Activated CD4-positive, alpha-beta T cell treated with anti-CD3 and anti-CD28 coated beads, Interleukin-2, amount 10 ng/mL, durations not matched to agents 24 days and 14 days (primary cell): ENCODE data around the gene NKX6-1. TPM values are rescaled to one million over a fixed set of nuclear protein-coding genes. Genes with fewer than 3 reads are reported as not detected.

Experiments used
- DNase-seq: peaks from one replicate; pipeline ENCODE4 v3.0.0; 2022
- H3K27ac Mint-ChIP-seq: one replicate; pipeline ENCODE4 v1.8.0; 2022; ENCODE audit warnings: mild to moderate bottlenecking, mixed read lengths
- H3K27me3 Mint-ChIP-seq: one replicate; pipeline ENCODE4 v1.8.0; 2022; ENCODE audit warnings: mixed read lengths
- H3K36me3 Mint-ChIP-seq: one replicate; pipeline ENCODE4 v1.8.0; 2022; ENCODE audit warnings: low read depth, mild to moderate bottlenecking, mixed read lengths
- H3K4me1 Mint-ChIP-seq: one replicate; pipeline ENCODE4 v1.8.0; 2021; ENCODE audit warnings: mixed read lengths
- H3K4me3 Mint-ChIP-seq: one replicate; pipeline ENCODE4 v1.8.0; 2022; ENCODE audit warnings: mild to moderate bottlenecking, moderate library complexity, mixed read lengths
- H3K9me3 Mint-ChIP-seq: one replicate; pipeline ENCODE4 v1.8.0; 2021; ENCODE audit warnings: mixed read lengths
- intact Hi-C: fragments of 100-400 bp; cut with micrococcal nuclease; formaldehyde crosslinking; loops from one replicate; pipeline ENCODE4 v1.15.1; 2023
- total RNA-seq: library from RNA; stranded (reverse); gene quantifications from 2 replicates; pipeline ENCODE4 v1.2.3, GENCODE V29; 2022

The NKX6-1 gene
- total RNA-seq = not detected in 2 replicates

DNA sequence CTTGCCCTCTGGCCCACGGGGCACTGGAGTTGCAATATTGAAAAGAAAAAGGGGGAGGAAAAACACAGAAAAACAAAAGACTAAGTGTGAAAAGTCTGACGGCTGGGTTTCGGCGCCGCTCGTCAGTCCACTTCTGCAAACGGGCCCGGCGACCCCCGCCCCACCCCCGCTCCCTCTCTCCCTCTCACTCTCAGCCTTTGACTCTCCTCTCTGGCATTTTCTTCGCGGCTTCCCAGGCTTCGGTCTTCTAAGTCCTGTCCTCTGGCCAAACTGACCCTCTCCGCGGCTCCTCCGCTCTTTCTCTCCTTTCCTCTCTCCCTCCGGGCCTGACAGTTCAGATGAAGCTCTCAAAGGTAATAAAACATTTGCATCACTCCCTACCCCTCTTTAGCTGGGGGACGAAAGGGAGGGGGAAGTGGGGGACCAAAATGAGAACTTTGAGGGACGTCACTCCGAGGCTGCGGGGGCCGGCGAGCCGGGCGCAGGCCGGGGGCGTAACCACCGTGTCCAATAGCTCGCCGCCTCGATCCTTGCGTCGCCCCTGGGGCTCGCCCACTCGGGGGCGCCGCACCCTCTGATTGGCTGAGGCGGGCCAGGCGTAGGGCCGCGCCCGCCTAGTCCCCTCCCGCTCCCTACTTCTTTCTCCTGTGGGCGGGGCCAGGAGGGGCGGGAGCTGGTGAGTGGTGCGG is at the start of gene NKX6-1:
TSS of gene NKX6-1 (minus strand) at position 358 of the 689 bp plus-strand sequence. CDS start 1,064 bp downstream, outside the sequence.
- intact Hi-C loops = loop anchor here (1.0 to 5.0 kb wide), 2 partner anchors 18 to 468 kb away; partner anchors contain the start of gene WDFY3
- Mint-ChIP-seq H3K4me3 (peak within 1 kb of the TSS; percentile 72), H3K4me1 (peaks cover 11% of the 10 kb centered on the region), H3K27me3 (peaks cover 86% of the 10 kb centered on the region), H3K27ac (peak within 1 kb of the TSS; percentile 81), H3K36me3 (peaks cover 7% of the 10 kb centered on the region), H3K9me3 (peaks cover 13% of the 10 kb centered on the region)
- no peak for DNase-seq

- no peak overlapping the region for H3K4me3 Mint-ChIP-seq
- DNase-seq = no peak
- H3K9me3 Mint-ChIP-seq = no peaks in the 10 kb centered on the region
- no peaks in the 10 kb centered on the region for H3K36me3 Mint-ChIP-seq
- no peaks in the 10 kb centered on the region for H3K27me3 Mint-ChIP-seq
- no peaks in the 10 kb centered on the region for H3K4me1 Mint-ChIP-seq
- intact Hi-C loops = no loop called here
- no peak overlapping the region for H3K27ac Mint-ChIP-seq
These were observed 48.1 kb upstream of the NKX6-1 start for GRCh38 chr4:84547211-84547610.

DNA sequence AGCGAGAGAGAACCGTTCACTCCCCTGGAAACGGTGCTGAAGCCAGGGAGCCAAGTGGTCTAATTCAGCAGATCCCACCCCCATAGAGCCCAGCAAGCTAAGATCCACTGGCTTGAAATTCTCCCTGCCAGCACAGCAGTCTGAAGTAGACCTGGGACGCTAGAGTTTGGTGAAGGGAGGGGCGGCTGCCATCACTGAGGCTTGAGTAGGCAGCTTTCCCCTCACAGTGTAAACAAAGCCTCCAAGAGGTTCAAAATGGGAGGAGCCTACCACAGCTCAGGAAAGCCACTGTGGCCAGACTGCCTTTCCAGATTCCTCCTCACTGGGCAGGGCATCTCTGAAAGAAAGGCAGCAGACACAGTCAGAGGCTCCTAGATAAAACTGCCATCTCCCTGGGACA is 46.0 kb upstream of the NKX6-1 start:
- Mint-ChIP-seq H3K4me1 (no peaks in the 10 kb centered on the region), H3K36me3 (no peaks in the 10 kb centered on the region), H3K27me3 (no peaks in the 10 kb centered on the region), H3K27ac (no peak overlapping the region), H3K4me3 (no peak overlapping the region), H3K9me3 (no peaks in the 10 kb centered on the region)
- intact Hi-C loops = no loop called here
- DNase-seq = no peak

GRCh38 chr4:84535901-84536300 is 36.8 kb upstream of the NKX6-1 start:
- Mint-ChIP-seq H3K4me1 (no peaks in the 10 kb centered on the region), H3K27me3 (peaks cover 6% of the 10 kb centered on the region), H3K36me3 (no peaks in the 10 kb centered on the region), H3K9me3 (no peaks in the 10 kb centered on the region), H3K4me3 (no peak overlapping the region), H3K27ac (no peak overlapping the region)
- DNase-seq = no peak
- intact Hi-C loops = no loop called here

DNA sequence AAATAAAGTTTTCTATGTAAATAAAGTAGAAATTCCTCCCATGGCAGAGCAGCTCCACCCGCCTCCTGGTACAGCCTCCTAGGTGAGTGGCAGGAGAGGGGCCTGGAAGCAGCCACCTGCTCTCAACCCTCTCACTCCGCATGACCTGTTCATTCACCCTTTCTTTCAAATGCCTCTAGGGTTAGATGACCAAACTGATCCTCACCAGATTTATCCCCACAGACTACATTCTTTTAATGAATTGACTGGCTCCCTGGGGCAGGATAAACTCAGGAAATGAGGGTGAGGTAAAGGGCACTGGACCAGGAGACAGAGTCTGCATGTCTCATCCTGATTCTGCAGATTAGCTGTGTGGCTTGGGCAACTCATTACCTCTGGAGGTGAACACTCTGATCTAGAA is 32.6 kb upstream of the NKX6-1 start:
- intact Hi-C loops = no loop called here
- no peak overlapping the region for H3K27ac Mint-ChIP-seq

GRCh38 chr4:84530871-84531270 is 31.8 kb upstream of the NKX6-1 start:
- Mint-ChIP-seq H3K4me1 (no peaks in the 10 kb centered on the region), H3K27me3 (peaks cover 9% of the 10 kb centered on the region), H3K36me3 (no peaks in the 10 kb centered on the region), H3K27ac (no peak overlapping the region), H3K4me3 (no peak overlapping the region), H3K9me3 (no peaks in the 10 kb centered on the region)
- intact Hi-C loops = no loop called here
- no peak for DNase-seq

More for the DNA sequence above, 32.6 kb upstream of the NKX6-1 start:
- no peak overlapping the region for H3K4me3 Mint-ChIP-seq
- no peaks in the 10 kb centered on the region for H3K4me1 Mint-ChIP-seq
- no peak for DNase-seq
- no peaks in the 10 kb centered on the region for H3K36me3 Mint-ChIP-seq
- H3K9me3 Mint-ChIP-seq = no peaks in the 10 kb centered on the region
- H3K27me3 Mint-ChIP-seq = peaks cover 9% of the 10 kb centered on the region

GRCh38 chr4:84530454-84530853 is 31.4 kb upstream of the NKX6-1 start:
- H3K27ac Mint-ChIP-seq = no peak overlapping the region
- no peak overlapping the region for H3K4me3 Mint-ChIP-seq
- no peaks in the 10 kb centered on the region for H3K9me3 Mint-ChIP-seq
- H3K4me1 Mint-ChIP-seq = no peaks in the 10 kb centered on the region
- no peak for DNase-seq
- intact Hi-C loops = no loop called here
- peaks cover 9% of the 10 kb centered on the region for H3K27me3 Mint-ChIP-seq
- H3K36me3 Mint-ChIP-seq = no peaks in the 10 kb centered on the region

DNA sequence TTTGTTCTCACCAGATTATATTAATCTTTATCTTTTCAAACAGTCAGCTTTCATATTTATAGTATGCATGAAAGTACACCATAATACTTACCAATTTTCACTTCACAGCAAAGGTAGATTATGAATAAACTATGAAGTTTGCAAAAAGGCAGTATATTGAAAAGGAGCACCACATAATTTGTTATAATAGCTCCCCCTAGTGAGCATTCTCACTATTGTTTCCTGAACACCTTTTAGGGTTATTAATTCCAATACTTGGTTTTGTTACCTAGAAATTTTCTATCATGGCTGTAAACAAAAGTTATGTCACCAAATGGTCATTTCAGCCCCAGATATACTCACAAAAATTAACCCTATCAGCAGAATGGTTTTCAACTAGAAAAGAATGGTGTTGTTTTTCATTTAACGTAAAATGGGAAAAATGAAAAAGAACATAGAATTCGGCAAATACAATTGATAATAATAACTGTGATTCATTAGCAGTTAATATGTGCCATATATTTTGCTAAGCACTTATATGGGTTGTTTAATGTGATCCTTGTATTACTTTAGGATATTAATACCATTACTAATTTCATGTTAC is 30.2 kb upstream of the NKX6-1 start:
- Mint-ChIP-seq H3K4me3 (no peak overlapping the region), H3K36me3 (no peaks in the 10 kb centered on the region), H3K4me1 (no peaks in the 10 kb centered on the region), H3K9me3 (no peaks in the 10 kb centered on the region), H3K27ac (no peak overlapping the region), H3K27me3 (peaks cover 7% of the 10 kb centered on the region)
- intact Hi-C loops = no loop called here
- DNase-seq = no peak

GRCh38 chr4:84527391-84527790 is 28.3 kb upstream of the NKX6-1 start:
- no peak for DNase-seq
- intact Hi-C loops = no loop called here

GRCh38 chr4:84515075-84515474 is 16.0 kb upstream of the NKX6-1 start:
- Mint-ChIP-seq H3K36me3 (no peaks in the 10 kb centered on the region), H3K4me3 (no peak overlapping the region), H3K9me3 (no peaks in the 10 kb centered on the region), H3K27me3 (peaks cover 17% of the 10 kb centered on the region), H3K4me1 (no peaks in the 10 kb centered on the region), H3K27ac (no peak overlapping the region)
- intact Hi-C loops = no loop called here
- DNase-seq = no peak

More at GRCh38 chr4:84527391-84527790, 28.3 kb upstream of the NKX6-1 start:
- H3K27ac Mint-ChIP-seq = no peak overlapping the region
- H3K36me3 Mint-ChIP-seq = no peaks in the 10 kb centered on the region
- no peak overlapping the region for H3K4me3 Mint-ChIP-seq
- no peaks in the 10 kb centered on the region for H3K4me1 Mint-ChIP-seq
- peaks cover 5% of the 10 kb centered on the region for H3K27me3 Mint-ChIP-seq
- no peaks in the 10 kb centered on the region for H3K9me3 Mint-ChIP-seq

DNA sequence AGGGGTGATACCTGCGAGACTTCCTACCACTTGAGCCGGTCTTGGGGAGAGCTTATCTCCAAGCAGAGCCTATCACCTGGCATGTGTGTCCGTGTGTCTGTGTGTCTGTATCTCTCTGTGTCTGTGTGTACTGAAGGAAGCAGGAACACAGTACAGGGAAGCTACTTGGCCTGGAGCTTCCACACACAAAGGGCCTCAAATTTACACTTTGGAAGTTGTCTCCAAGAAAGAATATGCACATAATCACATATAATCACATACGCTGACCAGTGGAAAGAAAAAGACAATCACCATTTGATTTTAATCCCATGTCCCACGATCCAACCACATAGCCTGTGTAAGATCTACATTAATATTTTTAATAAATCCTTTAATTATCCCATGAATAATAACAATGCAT is 13.2 kb upstream of the NKX6-1 start:
- Mint-ChIP-seq H3K27ac (no peak overlapping the region), H3K36me3 (no peaks in the 10 kb centered on the region), H3K4me3 (no peak overlapping the region), H3K9me3 (no peaks in the 10 kb centered on the region), H3K27me3 (peaks cover 26% of the 10 kb centered on the region), H3K4me1 (no peaks in the 10 kb centered on the region)
- intact Hi-C loops = no loop called here
- DNase-seq = no peak

GRCh38 chr4:84511703-84512102 is 12.6 kb upstream of the NKX6-1 start:
- Mint-ChIP-seq H3K9me3 (no peaks in the 10 kb centered on the region), H3K27me3 (peaks cover 26% of the 10 kb centered on the region), H3K36me3 (no peaks in the 10 kb centered on the region), H3K4me3 (no peak overlapping the region), H3K4me1 (no peaks in the 10 kb centered on the region), H3K27ac (no peak overlapping the region)
- DNase-seq = no peak
- intact Hi-C loops = no loop called here

GRCh38 chr4:84507941-84508340 is 8.8 kb upstream of the NKX6-1 start:
- Mint-ChIP-seq H3K27me3 (peaks cover 40% of the 10 kb centered on the region), H3K27ac (no peak overlapping the region), H3K4me3 (no peak overlapping the region), H3K9me3 (no peaks in the 10 kb centered on the region), H3K4me1 (peaks cover 2% of the 10 kb centered on the region), H3K36me3 (no peaks in the 10 kb centered on the region)
- intact Hi-C loops = no loop called here
- no peak for DNase-seq

DNA sequence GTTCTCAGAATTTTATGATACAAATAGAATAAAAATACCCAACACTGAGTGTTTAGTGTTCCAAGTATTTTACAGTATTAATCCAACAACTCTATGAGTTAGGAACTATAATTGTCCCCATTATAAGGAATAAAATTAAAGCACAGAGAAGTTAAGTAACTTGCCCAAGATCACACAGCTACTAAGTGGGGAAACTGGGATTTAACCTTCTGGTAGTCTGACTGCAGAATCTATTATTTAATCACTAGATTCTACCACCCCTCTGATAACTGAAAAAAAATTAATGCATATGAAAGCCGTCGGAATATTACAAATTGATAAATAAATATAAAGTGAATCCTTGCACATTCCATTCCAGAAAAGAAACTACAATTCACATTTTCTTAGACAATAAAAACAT is 5.7 kb upstream of the NKX6-1 start:
- H3K27me3 Mint-ChIP-seq = peaks cover 63% of the 10 kb centered on the region
- no peak for DNase-seq
- H3K4me1 Mint-ChIP-seq = peaks cover 2% of the 10 kb centered on the region
- no peak overlapping the region for H3K4me3 Mint-ChIP-seq
- intact Hi-C loops = loop anchor here (2.0 kb wide), 1 partner anchor 860 kb away; no protein-coding TSS in a partner anchor
- H3K36me3 Mint-ChIP-seq = peaks cover 1% of the 10 kb centered on the region
- peaks cover 7% of the 10 kb centered on the region for H3K9me3 Mint-ChIP-seq
- H3K27ac Mint-ChIP-seq = no peak overlapping the region
